ENCODE data around the gene NAV1.
"Not testable (repeated sequence)": the region's sequence is repeated elsewhere in the genome, so short reads cannot be mapped to it uniquely, and the experiment has no call there.

The NAV1 gene

DNA sequence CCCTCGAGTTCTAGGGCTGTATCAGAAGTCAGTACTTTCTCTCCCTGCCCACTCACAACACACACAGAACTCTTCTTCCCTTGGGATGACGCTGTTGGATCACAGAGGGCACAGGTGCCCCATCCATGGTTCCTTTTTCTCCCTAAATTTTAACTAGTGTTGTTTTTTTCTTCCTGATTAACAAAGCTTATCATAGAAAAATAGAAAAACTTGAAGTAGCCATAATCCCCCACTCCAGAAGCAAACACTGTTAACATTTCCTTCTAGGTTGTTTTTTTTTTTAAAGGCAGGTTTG lies 27.5 kb downstream of the NAV1 start:
- no peak for DNase-seq

DNA sequence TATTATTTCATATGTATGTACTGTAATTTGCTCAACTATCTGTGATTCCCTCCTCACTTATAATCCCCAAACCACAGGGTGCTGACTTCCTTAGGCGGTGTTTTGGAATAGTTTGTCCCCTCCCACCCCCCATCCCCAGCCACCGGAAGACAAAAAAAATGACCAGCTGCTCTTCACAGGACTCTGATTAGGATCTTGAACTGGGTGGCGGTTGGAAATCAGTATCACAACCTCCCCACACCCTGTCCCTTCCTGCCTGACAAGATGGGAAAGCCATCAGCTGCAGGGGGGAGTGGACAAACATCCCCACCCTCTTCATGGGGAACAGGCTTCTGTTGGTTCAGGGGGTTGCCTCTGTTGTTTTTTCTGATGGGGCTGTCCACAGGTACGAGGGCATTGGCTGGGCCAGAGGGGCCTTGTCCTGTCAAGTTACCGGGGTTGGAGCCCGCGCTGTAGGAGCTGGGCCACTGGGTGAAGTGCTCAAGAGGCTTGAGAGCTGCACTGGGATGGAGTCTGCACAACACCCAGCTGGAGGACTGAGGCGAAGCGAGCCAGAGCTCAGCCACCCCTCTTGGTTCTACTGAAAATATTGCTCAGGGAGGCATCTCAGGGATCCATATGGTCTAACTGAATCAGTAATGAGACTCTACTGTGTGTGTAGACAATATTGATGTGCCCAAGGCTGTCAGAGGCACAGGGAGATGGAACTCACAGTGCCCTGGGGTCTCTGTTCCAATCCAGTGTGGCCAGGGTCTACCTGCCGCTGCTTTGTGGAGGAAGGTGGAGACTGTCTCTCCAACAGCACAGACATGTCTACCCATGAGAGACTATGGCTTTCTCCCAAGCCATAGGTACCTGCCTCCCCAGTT lies 28.2 kb downstream of the NAV1 start:
- DNase-seq, result no peak

DNA sequence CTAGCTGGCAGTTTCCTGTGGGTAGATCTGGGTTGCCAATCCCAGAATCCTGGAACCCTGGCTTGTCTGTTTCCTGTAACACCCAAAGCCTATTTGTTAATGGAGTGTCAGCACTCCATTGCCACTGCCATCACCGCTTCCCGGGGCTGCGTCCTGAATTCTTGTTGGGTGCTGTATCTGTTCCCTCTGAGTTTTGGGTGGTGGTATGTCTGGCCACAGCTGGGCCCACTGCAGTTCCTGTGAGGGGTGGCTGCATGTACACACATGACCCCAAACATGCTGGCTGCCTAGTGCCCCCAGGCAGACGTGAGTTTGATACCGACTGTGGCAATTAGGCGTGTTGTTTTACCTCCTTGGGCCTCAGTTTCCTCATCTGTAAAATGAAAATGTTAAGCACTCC lies 29.3 kb downstream of the NAV1 start:
- DNase-seq, result no peak

DNA sequence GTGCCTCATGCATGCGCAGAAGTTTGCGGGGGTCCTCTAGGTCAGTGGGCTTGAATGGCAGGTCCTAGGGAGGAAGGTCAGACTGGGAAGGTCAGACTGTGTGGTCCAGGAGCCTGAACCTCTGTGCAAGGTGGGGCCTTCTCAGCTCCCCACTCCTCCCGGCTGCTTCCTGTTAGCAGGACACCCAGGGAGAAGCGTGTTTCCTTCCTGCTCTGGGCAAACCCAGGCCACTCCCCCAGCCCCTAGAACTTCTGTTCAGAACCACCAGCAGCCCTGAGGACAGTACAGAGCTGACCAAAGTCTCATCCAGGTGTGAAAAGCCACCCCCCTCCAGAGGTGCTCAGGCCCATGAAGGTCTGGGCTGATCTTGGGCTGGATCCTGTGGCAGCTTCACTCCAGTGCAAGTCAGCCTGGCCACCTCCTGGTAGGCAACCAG lies 29.9 kb downstream of the NAV1 start:
- DNase-seq, result no peak

DNA sequence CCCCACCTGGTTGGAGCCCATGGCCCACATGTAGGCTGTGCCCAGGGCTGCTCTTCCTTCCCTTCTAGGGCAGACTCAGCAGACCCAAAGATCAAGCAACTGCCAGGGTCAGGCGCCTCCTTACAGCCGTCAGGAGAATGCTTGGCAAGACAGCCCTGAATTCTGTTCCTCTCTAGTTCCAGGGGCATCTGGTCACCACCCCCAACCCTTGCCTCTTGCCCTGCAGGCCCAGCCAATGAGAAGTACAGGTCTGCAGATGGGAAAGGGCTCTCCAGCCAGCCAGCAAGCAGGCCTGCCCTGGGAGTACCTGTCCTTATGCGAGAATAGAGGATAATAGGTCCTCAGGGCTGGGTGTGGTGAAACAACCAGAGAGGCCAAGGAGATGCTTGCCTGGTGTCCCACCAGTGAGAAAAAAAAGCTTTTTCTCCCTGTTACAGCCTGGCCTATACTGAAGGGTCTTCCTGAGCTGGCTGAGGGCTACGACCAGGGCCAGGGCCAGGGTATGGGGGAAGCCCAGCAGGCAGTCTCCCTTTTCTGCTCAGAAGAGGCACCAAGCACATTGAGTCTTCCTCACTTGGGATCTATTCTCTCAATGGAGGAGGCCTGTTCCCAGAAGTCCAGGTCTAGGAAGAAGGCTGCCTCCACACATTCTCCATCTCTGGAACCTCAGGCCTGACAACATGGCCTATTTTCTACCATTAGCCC lies 31.4 kb downstream of the NAV1 start:
- no peak for DNase-seq

DNA sequence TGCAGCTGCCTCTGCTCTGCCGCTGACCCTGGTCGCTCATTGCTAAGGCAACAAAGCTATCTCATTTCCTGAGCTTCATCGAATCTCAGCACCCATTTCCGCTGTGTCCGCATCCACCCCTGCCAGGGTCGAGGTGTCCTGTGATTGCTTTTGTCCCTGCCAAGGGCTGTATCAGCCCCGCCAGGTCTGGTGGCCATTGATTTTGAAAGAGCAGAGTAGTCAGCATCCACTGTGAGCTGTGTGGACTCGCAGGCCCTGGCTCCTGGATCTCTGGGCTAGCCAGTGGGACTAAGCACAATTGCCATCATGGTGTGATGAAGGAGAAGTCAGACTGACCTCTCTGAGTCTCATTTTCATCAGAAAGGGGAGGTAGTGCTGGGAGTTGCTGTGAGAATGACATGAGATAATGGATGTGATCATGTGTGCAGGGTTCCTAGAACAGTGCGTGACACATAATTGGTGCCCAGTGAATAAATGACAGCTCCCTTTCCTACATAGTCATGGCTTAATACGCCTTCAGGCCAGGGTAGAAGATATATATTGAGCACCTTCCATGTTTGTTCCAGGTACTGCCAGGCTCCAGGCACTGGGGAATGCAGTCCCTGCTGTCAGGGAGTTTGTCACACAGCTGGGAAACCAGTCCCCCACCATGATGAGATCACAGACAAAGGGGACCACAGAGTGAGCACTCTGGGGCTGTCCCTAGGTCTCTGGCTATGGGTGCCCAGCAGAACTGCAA lies 32.1 kb downstream of the NAV1 start:
- DNase-seq, result no peak

DNA sequence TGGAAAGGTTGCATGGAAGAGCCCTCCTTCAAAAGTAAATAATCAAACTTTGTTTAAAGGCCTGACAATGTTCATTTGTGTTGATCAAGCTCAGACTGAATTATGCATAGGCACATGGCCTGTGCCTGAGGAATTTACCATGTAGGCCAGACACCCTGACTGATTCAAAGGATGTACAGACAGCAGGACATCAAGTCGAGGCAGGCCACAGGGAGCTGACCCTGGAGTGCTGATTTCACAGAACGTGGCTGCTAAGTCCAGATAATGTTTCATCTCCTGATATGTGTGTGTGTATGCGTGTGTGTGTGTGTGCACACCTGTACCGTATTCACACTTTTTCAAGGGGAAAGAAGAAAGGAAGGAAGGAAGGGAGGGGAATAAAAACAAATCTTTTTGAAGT lies 34.1 kb downstream of the NAV1 start:
- DNase-seq, result no peak

DNA sequence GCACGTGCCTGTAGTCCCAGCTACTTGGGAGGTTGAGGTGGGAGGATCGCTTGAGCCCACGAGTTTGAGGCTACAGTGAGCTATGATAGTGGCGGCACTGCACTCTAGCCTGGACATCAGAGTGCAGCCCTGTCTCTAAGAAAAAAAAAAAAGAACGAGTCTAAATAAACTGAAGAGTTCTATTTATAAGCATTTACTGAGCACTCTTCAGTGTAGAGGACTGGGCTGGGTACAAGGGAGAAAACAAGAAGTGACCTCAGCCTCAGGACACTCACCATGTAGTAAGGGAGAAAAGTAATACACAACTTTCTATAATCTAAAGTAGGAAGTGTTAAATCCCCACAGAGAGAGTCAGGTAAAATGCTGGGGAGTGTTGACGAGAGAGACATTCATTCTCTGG lies 35.0 kb downstream of the NAV1 start:
- no peak for DNase-seq

DNA sequence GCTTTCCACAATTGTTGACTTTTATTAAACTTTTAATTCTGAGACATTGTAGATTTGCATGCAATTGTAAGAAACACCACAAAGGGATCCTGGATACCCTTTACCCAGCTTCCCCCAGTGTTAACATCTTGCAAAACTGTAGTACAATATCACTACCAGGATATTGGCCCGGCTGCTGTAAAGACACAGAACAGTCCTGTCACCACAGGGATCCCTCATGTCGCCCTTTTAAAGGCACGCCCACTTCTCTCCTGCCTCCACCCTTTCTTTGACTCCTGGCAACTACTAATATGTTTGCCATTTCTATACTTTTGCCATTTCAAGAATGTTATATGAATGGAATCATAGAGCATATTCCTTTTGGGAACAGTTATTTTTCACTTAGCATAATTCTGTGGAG lies 37.0 kb downstream of the NAV1 start:
- no peak for DNase-seq

DNA sequence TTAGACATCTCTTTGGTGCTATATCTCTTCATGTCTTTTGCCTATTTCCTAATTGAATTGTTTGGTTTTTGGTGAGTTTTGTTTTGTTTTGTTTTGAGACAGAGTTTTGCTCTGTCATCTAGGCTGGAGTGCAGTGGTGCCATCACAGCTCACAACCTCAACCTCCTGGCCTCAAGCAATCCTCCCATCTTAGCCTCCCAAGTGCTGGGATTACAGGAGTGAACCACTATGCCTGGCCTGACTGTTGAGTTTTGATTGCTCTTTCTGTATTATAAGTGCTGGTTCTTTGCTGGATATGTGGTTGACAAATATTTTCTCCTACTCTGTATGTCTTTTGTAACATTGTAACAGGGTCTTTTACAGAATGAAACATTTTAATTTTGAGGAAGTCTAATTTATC lies 38.0 kb downstream of the NAV1 start:
- DNase-seq, result no peak

DNA sequence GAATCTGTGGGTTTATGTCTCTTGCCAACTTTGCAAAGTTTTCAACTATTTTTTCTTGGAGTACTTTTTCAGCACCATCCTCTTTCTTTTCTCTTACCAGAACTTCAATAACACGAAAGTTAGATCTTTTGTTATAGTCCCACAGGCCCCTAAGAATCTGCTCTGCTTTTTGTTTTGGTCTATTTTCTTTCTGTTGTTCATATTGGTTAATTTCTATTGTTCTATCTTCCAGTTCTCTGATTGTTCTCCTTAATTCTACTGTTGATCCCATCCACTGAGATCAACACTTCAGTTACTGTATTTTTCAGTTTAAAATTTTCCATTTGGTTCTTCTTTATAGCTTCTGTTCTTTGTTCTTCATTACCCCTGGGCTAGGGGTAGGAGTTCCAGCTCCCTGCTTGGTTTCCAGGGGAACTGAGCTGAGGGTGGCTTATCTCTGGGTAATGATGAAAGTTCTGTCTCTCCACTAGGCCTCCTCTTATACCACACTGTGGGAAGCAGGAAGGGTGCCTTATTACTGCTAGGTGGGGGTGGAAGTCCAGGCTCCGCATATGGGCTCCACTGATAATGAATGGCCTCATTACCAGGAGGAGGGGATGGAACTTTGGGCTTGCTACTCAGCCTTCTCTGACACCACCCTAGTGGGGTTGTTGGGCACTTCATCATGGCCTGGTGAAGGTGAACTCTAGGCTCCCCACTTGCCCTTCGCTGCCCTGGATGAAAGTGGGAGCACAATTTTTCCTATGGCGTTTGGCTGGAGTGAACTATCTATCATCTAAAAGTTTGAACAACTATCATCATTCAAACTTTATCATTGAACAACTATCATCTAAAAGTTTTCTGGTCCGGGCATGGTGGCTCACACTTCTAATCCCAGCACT lies 39.3 kb downstream of the NAV1 start:
- no peak for DNase-seq

DNA sequence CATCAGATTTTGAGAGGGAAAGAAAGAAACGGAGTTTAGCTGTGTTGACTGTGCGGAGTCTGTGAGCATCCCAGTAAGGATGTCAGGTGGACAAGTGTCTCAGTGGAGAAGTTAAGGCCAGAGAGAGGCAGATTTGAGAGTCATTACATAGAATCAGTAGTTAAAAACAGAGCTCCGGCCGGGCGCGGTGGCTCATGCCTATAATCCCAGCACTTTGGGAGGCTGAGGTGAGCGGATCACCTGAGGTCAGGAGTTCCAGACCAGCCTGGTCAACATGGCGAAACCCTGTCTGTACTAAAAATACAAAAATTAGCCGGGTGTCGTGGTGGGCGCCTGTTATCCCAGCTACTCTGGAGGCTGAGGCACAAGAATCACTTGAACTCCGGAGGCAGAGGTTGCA lies 42.4 kb downstream of the NAV1 start:
- DNase-seq, result not testable (repeated sequence)

DNA sequence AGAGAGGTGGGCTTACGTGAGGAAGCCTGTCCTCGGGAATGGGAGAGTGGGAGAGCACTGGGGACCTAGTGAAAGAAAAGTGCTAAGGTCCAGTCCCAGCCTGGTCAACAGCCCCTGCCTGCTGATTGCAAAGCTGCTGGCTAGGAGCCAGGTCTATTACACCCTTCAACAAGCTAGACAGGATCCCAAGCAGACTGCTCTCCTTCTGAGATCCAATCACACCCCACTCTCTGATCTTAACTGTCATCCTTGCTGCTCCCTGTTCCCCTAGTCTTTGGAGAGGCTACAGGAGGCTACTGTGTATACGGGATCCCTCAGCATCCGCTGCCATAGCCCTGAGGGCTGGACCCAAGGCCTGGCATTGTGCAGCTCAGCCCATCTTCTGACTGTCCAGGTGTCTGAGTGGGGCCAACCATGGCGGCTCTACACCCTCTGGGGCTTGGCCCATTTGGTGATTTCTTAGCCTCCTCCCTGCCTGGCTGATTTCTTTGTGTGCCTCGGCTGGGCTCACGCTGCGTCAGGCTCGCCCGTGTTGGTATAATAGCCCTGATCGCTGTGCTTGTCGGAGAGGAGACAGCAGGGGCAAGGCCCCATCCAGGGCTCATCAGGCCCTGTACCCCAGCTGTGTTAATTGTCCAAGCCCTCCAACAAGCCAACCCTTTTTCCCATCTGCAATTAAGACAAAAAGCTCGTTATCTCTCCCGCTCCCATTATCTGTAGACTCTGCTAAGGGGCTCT lies 43.9 kb downstream of the NAV1 start:
- DNase-seq, result no peak

DNA sequence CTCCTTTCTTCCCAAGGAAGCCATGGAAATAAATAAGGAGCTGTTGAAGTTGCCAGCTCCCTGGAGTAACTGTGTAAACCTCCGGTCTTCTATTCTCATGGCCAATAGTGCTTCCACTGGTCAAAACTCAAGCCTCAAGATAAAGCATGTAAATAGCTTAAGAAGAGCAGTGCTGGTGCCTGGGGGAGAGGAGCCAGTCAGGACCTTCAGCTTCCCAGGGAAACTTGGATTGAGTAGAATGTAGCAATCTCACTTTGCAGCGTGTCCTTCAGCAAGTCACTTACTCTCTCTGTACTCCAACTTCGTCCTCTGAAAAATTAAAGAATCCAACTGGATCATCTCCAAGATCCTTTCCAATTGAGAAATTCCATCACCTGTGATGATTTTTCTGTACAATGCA lies 44.7 kb downstream of the NAV1 start:
- DNase-seq, result no peak

DNA sequence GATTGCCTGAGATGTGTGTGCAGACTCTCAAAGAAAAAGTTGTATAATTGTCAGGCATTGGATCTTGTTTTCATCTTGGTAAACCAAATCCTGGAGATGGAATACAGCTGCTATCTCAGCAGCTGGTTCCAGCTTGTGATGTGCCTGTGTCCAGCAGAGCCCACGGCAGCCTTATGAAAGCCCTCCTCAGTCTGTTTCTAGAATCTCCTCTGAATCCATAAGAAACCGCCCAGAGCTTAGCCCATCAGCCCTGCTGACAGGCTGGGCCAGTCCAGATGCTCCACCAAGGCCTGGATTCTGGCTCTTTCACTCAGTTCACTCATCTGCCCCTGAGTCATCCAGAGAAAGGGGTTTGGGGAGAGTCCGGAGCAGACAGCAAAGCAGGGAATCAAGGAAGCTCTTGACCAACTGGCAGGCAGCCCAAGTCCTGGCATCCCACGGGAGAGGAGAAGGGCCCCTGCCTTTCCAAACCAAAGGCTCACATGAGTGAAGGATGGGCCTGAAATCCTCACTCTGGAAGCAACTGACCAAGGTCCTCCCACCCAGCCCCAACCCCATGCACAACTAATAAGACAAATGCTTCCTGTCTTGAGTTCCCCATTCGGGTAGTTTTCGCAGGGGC lies 45.7 kb downstream of the NAV1 start:
- DNase-seq, result no peak

DNA sequence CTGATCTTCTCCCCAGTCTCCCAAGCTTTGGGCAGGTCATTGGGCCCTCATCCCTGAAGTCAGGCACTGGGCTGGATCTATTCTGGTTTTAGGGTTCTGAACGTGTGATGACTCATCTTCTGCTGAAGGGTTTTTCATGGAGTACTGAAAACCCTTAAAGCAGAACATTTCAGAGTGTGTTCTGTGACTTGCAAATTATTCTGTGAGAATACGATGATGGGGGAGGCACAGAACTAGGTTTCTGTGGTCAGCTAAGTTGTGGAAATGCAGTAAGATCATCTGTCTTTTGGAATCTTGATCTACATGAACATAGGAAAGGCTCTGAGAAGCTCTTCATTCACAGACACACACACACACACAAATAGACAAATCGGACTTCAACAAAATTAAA lies 46.2 kb downstream of the NAV1 start:
- DNase-seq, result no peak

DNA sequence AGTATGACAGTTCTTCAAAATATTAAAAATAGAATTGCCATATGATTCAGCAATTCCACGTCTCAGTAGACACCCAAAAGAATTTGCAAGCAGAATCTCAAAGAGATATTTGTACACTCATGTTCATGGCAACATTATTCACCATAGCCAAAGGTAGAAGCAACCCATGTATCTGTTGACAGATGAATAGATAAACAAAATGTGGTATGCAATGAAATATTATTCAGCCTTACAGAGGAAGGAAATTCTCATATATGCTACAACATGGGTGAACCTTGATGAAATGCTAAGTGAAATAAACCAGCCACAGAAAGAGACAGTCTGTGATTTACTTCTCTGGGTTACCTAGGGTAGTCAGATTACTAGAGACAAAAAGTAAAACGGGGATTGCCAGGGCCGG lies 47.0 kb downstream of the NAV1 start:
- DNase-seq, result no peak

DNA sequence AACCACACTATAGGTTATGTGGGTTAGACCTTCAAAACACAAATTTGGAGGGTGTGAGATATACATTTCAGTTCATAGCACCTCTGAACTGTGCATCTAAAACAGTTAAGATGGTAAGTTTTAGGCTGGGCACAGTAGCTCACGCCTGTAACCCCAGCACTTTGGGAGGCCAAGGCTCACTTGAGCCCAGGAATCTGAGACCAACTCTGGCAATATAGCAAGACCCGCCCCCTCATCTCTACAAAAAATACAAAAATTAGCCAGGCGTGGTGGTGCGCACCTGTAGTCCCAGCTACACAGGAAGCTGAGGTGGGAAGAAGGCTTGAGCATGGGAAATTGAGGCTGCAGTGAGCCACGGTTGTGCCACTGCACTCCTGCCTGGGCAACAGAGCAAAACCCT lies 47.9 kb downstream of the NAV1 start:
- DNase-seq, result no peak

DNA sequence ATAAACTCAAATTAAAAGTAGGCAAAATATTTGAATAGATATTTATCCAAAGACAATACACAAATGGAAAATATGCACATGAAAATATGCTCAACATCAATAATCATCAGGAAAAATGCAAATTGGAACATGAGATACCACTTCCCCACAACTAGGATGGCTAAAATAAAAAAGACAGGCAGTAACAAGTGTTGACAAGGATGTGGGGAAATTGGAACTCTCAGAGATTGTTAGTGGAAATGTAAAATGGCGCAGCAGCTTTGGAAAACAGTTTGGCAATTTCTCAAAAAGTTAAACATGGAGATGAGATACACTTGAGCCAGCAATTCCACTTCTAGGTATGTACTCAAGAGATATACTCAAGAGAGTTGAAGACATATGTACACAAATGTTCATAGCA lies 48.8 kb downstream of the NAV1 start:
- DNase-seq, result no peak
